Neuronal stem cell (in vitro differentiated cells): ENCODE measurements around the gene NCAM2.

Experiments
- DNase-seq: peaks from one replicate; pipeline ENCODE4 v3.0.0-alpha.2; 2013; ENCODE audit warnings: low spot score
- H2AFZ ChIP-seq: one replicate; pipeline ENCODE4 v1.6.1; 2013; ENCODE audit warnings: mild to moderate bottlenecking, low read length, inconsistent platforms
- H2AK5ac ChIP-seq: 2 replicates; pipeline ENCODE4 v1.6.1; 2013; ENCODE audit warnings: low read depth, mild to moderate bottlenecking, inconsistent platforms, low read length, moderate library complexity, mixed read lengths
- H2BK120ac ChIP-seq: 2 replicates; pipeline ENCODE4 v1.6.1; 2013; ENCODE audit warnings: low read depth, mild to moderate bottlenecking, inconsistent platforms, low read length, moderate library complexity, mixed read lengths
- H2BK12ac ChIP-seq: one replicate; pipeline ENCODE4 v1.6.1; 2013; ENCODE audit warnings: low read length, inconsistent platforms
- H2BK15ac ChIP-seq: 2 replicates; pipeline ENCODE4 v1.6.1; 2013; ENCODE audit warnings: mild to moderate bottlenecking, low read length, inconsistent platforms, mixed read lengths
- H2BK5ac ChIP-seq: one replicate; pipeline ENCODE4 v1.6.1; 2013; ENCODE audit warnings: inconsistent platforms, mild to moderate bottlenecking, low read length, moderate library complexity
- H3K14ac ChIP-seq: one replicate; pipeline ENCODE4 v1.6.1; 2013; ENCODE audit warnings: low read length, inconsistent platforms
- H3K18ac ChIP-seq: 2 replicates; pipeline ENCODE4 v1.6.1; 2013; ENCODE audit warnings: low read length, inconsistent platforms
- H3K23ac ChIP-seq: 2 replicates; pipeline ENCODE4 v1.6.1; 2013; ENCODE audit warnings: low read depth, mild to moderate bottlenecking, mixed read lengths, low read length, inconsistent platforms; ENCODE audit not compliant: poor library complexity
- H3K27ac ChIP-seq: replicated peaks from 3 replicates; pipeline ENCODE4 v1.5.1; 2013; ENCODE audit warnings: low read length, inconsistent platforms
- H3K27me3 ChIP-seq, 3 experiments: 2 replicates each; pipeline ENCODE4 v1.6.1; 2013; ENCODE audit warnings: low read length in 3 of 3, mild to moderate bottlenecking in 2 of 3, inconsistent platforms in 1 of 3, low read depth in 1 of 3, mixed read lengths in 1 of 3, moderate library complexity in 1 of 3; ENCODE audit not compliant: control insufficient read depth in 3 of 3, insufficient read depth in 3 of 3
- H3K36me3 ChIP-seq, 2 donors: replicated peaks in 1 of 2; 2 replicates each; pipeline ENCODE4 v1.6.1; 2013; ENCODE audit warnings: low read length in 2 of 2; ENCODE audit not compliant: control insufficient read depth in 2 of 2, insufficient read depth in 2 of 2
- H3K4ac ChIP-seq: 2 replicates; pipeline ENCODE4 v1.6.1; 2013; ENCODE audit warnings: inconsistent platforms, mild to moderate bottlenecking, low read length, moderate library complexity
- H3K4me1 ChIP-seq, 2 donors: 1 replicate in 1 of 2; 2 replicates in 1 of 2; pipeline ENCODE4 v1.6.1; 2013; ENCODE audit warnings: low read length in 2 of 2, low read depth in 1 of 2; ENCODE audit not compliant: control insufficient read depth in 2 of 2, insufficient read depth in 1 of 2
- H3K4me2 ChIP-seq: one replicate; pipeline ENCODE4 v1.6.1; 2013; ENCODE audit warnings: mild to moderate bottlenecking, low read length, inconsistent platforms; ENCODE audit not compliant: insufficient read depth, poor library complexity, severe bottlenecking
- H3K4me3 ChIP-seq, 2 donors: 2 replicates each; pipeline ENCODE4 v1.5.1; 2013; ENCODE audit warnings: low read length in 2 of 2, mild to moderate bottlenecking in 2 of 2, inconsistent platforms in 1 of 2, moderate library complexity in 1 of 2
- H3K79me1 ChIP-seq: one replicate; pipeline ENCODE4 v1.6.1; 2013; ENCODE audit warnings: low read depth, mild to moderate bottlenecking, inconsistent platforms, low read length, moderate library complexity
- H3K9ac ChIP-seq: one replicate; pipeline ENCODE4 v1.6.1; 2013; ENCODE audit warnings: mild to moderate bottlenecking, low read depth, low read length, inconsistent platforms; ENCODE audit not compliant: poor library complexity
- H3K9me3 ChIP-seq, 2 donors: replicated peaks in 1 of 2; 2 replicates each; pipeline versions ENCODE3 to v1.6.1; 2013; ENCODE audit warnings: low read length in 2 of 2, mild to moderate bottlenecking in 2 of 2, inconsistent platforms in 1 of 2, low read depth in 1 of 2, mixed read lengths in 1 of 2, moderate library complexity in 1 of 2; ENCODE audit not compliant: control insufficient read depth in 2 of 2, insufficient read depth in 1 of 2
- H4K8ac ChIP-seq: one replicate; pipeline ENCODE4 v1.6.1; 2013; ENCODE audit warnings: low read depth, mild to moderate bottlenecking, inconsistent platforms, low read length, moderate library complexity
- H4K91ac ChIP-seq: one replicate; pipeline ENCODE4 v1.6.1; 2013; ENCODE audit warnings: low read length, low read depth, mild to moderate bottlenecking, inconsistent platforms; ENCODE audit not compliant: poor library complexity
- WGBS, 2 donors: extraction: QIAGEN DNeasy Blood & Tissue Kit; methylation state at CpG; one replicate each; pipeline ENCODE4 v1.1.7; 2013; ENCODE audit warnings: missing lambda C conversion rate in 2 of 2, mixed read lengths in 1 of 2; ENCODE audit not compliant: insufficient read length in 2 of 2, insufficient replicate concordance in 1 of 2; ENCODE audit errors: extremely low coverage in 2 of 2; 5-methylcytosine and 5-hydroxymethylcytosine counted together

Gene NCAM2

GRCh38 chr21:21019681-21020080, 21.5 kb downstream of the NCAM2 start:
- DNase-seq: no peak
- no peak overlapping the region for H4K91ac ChIP-seq
- no peak overlapping the region for H3K9ac ChIP-seq
- no peak overlapping the region for H3K4me3 ChIP-seq
- no peak overlapping the region for H2BK5ac ChIP-seq
- H3K14ac ChIP-seq: no peak overlapping the region
- no peak overlapping the region for H3K4ac ChIP-seq
- H3K23ac ChIP-seq: no peak overlapping the region
- no peak overlapping the region for H2AK5ac ChIP-seq
- H3K4me2 ChIP-seq: no peak overlapping the region
- H2BK15ac ChIP-seq: no peak overlapping the region
- no peaks in the 10 kb centered on the region for H3K79me1 ChIP-seq
- H2BK12ac ChIP-seq: no peak overlapping the region
- H3K9me3 ChIP-seq: no peaks in the 10 kb centered on the region
- H3K36me3 ChIP-seq: no peaks in the 10 kb centered on the region
- no peaks in the 10 kb centered on the region for H3K4me1 ChIP-seq
- H3K27me3 ChIP-seq: no peaks in the 10 kb centered on the region
- no peak overlapping the region for H3K18ac ChIP-seq
- H2BK120ac ChIP-seq: no peak overlapping the region
- H3K27ac ChIP-seq: no peak overlapping the region
- no peak overlapping the region for H2AFZ ChIP-seq
- H4K8ac ChIP-seq: no peak overlapping the region
- WGBS, 2 donors: no CpG with 5 or more reads among the region's 4 CpGs

- Histone ChIP-seq H3K4ac (no peak overlapping the region), H4K8ac (no peak overlapping the region), H2AFZ (no peak overlapping the region), H2BK120ac (no peak overlapping the region), H3K4me2 (no peak overlapping the region), H4K91ac (no peak overlapping the region), H3K27ac (no peak overlapping the region), H3K23ac (no peak overlapping the region), H2BK5ac (no peak overlapping the region), H2AK5ac (no peak overlapping the region), H2BK15ac (no peak overlapping the region), H3K36me3 (no peaks in the 10 kb centered on the region), H3K9me3 (no peaks in the 10 kb centered on the region), H3K14ac (no peak overlapping the region), H3K27me3 (no peaks in the 10 kb centered on the region), H2BK12ac (no peak overlapping the region), H3K79me1 (no peaks in the 10 kb centered on the region), H3K4me3 (no peak overlapping the region), H3K18ac (no peak overlapping the region), H3K4me1 (peaks cover 0 to 8% of the 10 kb centered on the region in 2 donors), H3K9ac (no peak overlapping the region)
- no CpG with 5 or more reads among the region's 2 CpGs for WGBS, 2 donors
- no peak for DNase-seq
These were observed 27.5 kb downstream of the NCAM2 start for GRCh38 chr21:21025742-21026141.

GRCh38 chr21:21028275-21028820, 30.1 kb downstream of the NCAM2 start:
- Histone ChIP-seq H2BK12ac (no peak overlapping the region), H2BK5ac (no peak overlapping the region), H3K4ac (no peak overlapping the region), H3K4me3 (no peak overlapping the region), H3K79me1 (no peaks in the 10 kb centered on the region), H3K4me2 (no peak overlapping the region), H3K9me3 (no peaks in the 10 kb centered on the region), H3K18ac (no peak overlapping the region), H4K8ac (no peak overlapping the region), H2AFZ (no peak overlapping the region), H3K14ac (no peak overlapping the region), H4K91ac (no peak overlapping the region), H2BK120ac (no peak overlapping the region), H3K36me3 (no peaks in the 10 kb centered on the region), H2AK5ac (no peak overlapping the region), H2BK15ac (no peak overlapping the region), H3K27ac (no peak overlapping the region), H3K23ac (no peak overlapping the region), H3K27me3 (no peaks in the 10 kb centered on the region), H3K9ac (no peak overlapping the region), H3K4me1 (peaks cover 0 to 8% of the 10 kb centered on the region in 2 donors)
- WGBS, 2 donors: no CpG with 5 or more reads among the region's 5 CpGs
- no peak for DNase-seq

GRCh38 chr21:21029164-21029563, 31.0 kb downstream of the NCAM2 start:
- Histone ChIP-seq H3K9ac (no peak overlapping the region), H3K4ac (no peak overlapping the region), H2AFZ (no peak overlapping the region), H3K9me3 (no peaks in the 10 kb centered on the region), H3K36me3 (no peaks in the 10 kb centered on the region), H2BK12ac (no peak overlapping the region), H2BK5ac (no peak overlapping the region), H3K18ac (no peak overlapping the region), H3K27me3 (no peaks in the 10 kb centered on the region), H3K4me2 (no peak overlapping the region), H3K23ac (no peak overlapping the region), H2BK15ac (no peak overlapping the region), H3K4me3 (no peak overlapping the region), H4K8ac (no peak overlapping the region), H3K79me1 (no peaks in the 10 kb centered on the region), H3K14ac (no peak overlapping the region), H2AK5ac (no peak overlapping the region), H3K27ac (no peak overlapping the region), H2BK120ac (no peak overlapping the region), H4K91ac (no peak overlapping the region), H3K4me1 (peaks cover 0 to 8% of the 10 kb centered on the region in 2 donors)
- WGBS, 2 donors: no CpG with 5 or more reads among the region's 2 CpGs
- DNase-seq: no peak
